ENCODE measurements around the gene CD248.
"Not testable (repeated sequence)": the region's sequence is repeated elsewhere in the genome, so short reads cannot be mapped to it uniquely, and the experiment has no call there.

CD248 gene

GRCh38 chr11:66276619-66277018 is 40.2 kb downstream of the CD248 start:
- not testable (repeated sequence) for DNase-seq (ENCODE audit: low spot score)

- DNase-seq (ENCODE audit: low spot score): no peak
Measured at GRCh38 chr11:66275984-66276612, 40.7 kb downstream of the CD248 start.

- no peak for DNase-seq (ENCODE audit: low spot score)
Measured at GRCh38 chr11:66275396-66275795, 41.4 kb downstream of the CD248 start.

GRCh38 chr11:66274219-66274618 is 42.6 kb downstream of the CD248 start:
- DNase-seq (ENCODE audit: low spot score): no peak

- no peak for DNase-seq (ENCODE audit: low spot score)
Measured at GRCh38 chr11:66272596-66272995, 44.2 kb downstream of the CD248 start.

GRCh38 chr11:66271816-66272215 is 45.0 kb downstream of the CD248 start:
- no peak for DNase-seq (ENCODE audit: low spot score)

- DNase-seq (ENCODE audit: low spot score): peak; percentile 54
Measured at GRCh38 chr11:66268952-66269905, 47.6 kb downstream of the CD248 start.

- DNase-seq (ENCODE audit: low spot score): peak; percentile 99
Measured at GRCh38 chr11:66268244-66268951, 48.4 kb downstream of the CD248 start, which contains the start of gene RAB1B. Gene RAB1B (plus strand): TSS chr11:66268639. CDS start chr11:66268680, 41 bp downstream.

GRCh38 chr11:66267379-66268243 is 49.2 kb downstream of the CD248 start:
- peak; percentile 97 for DNase-seq (ENCODE audit: low spot score)

- no peak for DNase-seq (ENCODE audit: low spot score)
Measured at GRCh38 chr11:66267039-66267378, 49.8 kb downstream of the CD248 start.

- no peak for DNase-seq (ENCODE audit: low spot score)
Measured at GRCh38 chr11:66266378-66267038, 50.3 kb downstream of the CD248 start.

- no peak for DNase-seq (ENCODE audit: low spot score)
Measured at GRCh38 chr11:66265531-66266377, 51.1 kb downstream of the CD248 start.

- no peak for DNase-seq (ENCODE audit: low spot score)
Measured at GRCh38 chr11:66264914-66265313, 51.9 kb downstream of the CD248 start.
